ENCODE results near the gene TGIF2LY.
"Not testable (repeated sequence)": the region's sequence is repeated elsewhere in the genome, so short reads cannot be mapped to it uniquely, and the experiment has no call there.

The TGIF2LY gene

DNA sequence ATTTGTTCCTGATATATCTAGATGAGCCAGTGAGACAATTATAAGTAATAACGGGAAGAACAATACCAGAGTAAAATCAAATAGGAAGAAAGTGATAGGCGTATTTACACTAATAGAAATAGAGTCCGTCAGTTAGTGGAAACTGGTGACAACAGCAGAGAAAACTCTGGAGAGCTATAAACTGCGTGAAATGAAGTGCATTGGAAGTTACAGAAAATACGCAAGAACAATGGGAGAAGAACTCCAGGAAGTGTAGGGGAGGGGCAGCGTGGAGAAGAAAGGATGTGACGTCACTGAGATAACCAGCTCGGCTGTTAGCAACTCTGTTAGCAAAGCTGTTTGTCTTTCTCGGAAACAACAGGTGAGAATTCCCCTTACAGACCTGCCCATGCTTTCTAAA lies at the start of gene TGIF2LY:
TSS of gene TGIF2LY (plus strand) at position 301 of the 400 bp plus-strand sequence. CDS start 178 bp downstream, outside the sequence.
- not testable (repeated sequence) for DNase-seq (ENCODE audit: low read depth); H3K4me3 ChIP-seq (ENCODE audit: low read depth, low read length)

Data from choroid plexus epithelial cell (primary cell).